Measurements from ENCODE around the gene STBD1. TPM values are rescaled to one million over a fixed set of nuclear protein-coding genes. Genes with fewer than 3 reads are reported as not detected.

STBD1 gene
- total RNA-seq, 4 donors from 2014 or later, result 14.8 to 30.2 (median 17.7) TPM

- TF ChIP-seq CTCF (IDR thresholded peaks at IDR 0.05) (no peak), POLR2AphosphoS5 (IDR thresholded peaks at IDR 0.05) (no peak), EP300 (IDR thresholded peaks at IDR 0.05) (no peak), POLR2A (IDR thresholded peaks at IDR 0.05; ENCODE audit: low read depth) (no peak)
- intact Hi-C loops (cut with DNase I), result no loop called here
- no peak overlapping the region for H3K27ac ChIP-seq (replicated peaks in 1 of 4)
- no peaks in the 10 kb centered on the region for H3K4me1 ChIP-seq
- no peaks in the 10 kb centered on the region for H3K36me3 ChIP-seq
- H3K9me3 ChIP-seq, result no peaks in the 10 kb centered on the region
- no peaks in the 10 kb centered on the region for H3K27me3 ChIP-seq
- DNase-seq (ENCODE audit: extremely low spot score), result no peak
- H3K4me3 ChIP-seq, result no peak overlapping the region
These were observed 34.5 kb upstream of the STBD1 start for GRCh38 chr4:76272073-76272472.

GRCh38 chr4:76272582-76272981, 34.0 kb upstream of the STBD1 start:
- Histone ChIP-seq H3K4me1 (no peaks in the 10 kb centered on the region), H3K27ac (replicated peaks in 1 of 4) (no peak overlapping the region), H3K9me3 (no peaks in the 10 kb centered on the region), H3K36me3 (no peaks in the 10 kb centered on the region), H3K27me3 (no peaks in the 10 kb centered on the region), H3K4me3 (no peak overlapping the region)
- intact Hi-C loops (cut with DNase I), result no loop called here
- TF ChIP-seq POLR2AphosphoS5 (IDR thresholded peaks at IDR 0.05) (no peak), CTCF (IDR thresholded peaks at IDR 0.05) (no peak), POLR2A (IDR thresholded peaks at IDR 0.05; ENCODE audit: low read depth) (no peak), EP300 (IDR thresholded peaks at IDR 0.05) (no peak)
- no peak for DNase-seq (ENCODE audit: extremely low spot score)
- WGBS, result 38% methylated on average over 1 of the region's 1 CpG

- Histone ChIP-seq H3K27ac (replicated peaks in 1 of 4) (no peak overlapping the region), H3K27me3 (no peaks in the 10 kb centered on the region), H3K4me3 (no peak overlapping the region), H3K9me3 (no peaks in the 10 kb centered on the region), H3K4me1 (no peaks in the 10 kb centered on the region), H3K36me3 (no peaks in the 10 kb centered on the region)
- WGBS, result 81% methylated on average over 5 of the region's 5 CpGs
- TF ChIP-seq POLR2A (IDR thresholded peaks at IDR 0.05; ENCODE audit: low read depth), result no peak
- TF ChIP-seq CTCF (IDR thresholded peaks at IDR 0.05), result no peak
- TF ChIP-seq EP300 (IDR thresholded peaks at IDR 0.05), result no peak
- TF ChIP-seq POLR2AphosphoS5 (IDR thresholded peaks at IDR 0.05), result no peak
- no peak for DNase-seq (ENCODE audit: extremely low spot score)
- intact Hi-C loops (cut with DNase I), result no loop called here
These were observed 33.5 kb upstream of the STBD1 start for GRCh38 chr4:76272999-76273398.

- no peak for DNase-seq (ENCODE audit: extremely low spot score)
- Histone ChIP-seq H3K4me1 (no peaks in the 10 kb centered on the region), H3K27ac (replicated peaks in 1 of 4) (no peak overlapping the region), H3K27me3 (no peaks in the 10 kb centered on the region), H3K36me3 (no peaks in the 10 kb centered on the region), H3K4me3 (no peak overlapping the region), H3K9me3 (no peaks in the 10 kb centered on the region)
- 78% methylated on average over 3 of the region's 3 CpGs for WGBS
- TF ChIP-seq CTCF (IDR thresholded peaks at IDR 0.05), result no peak
- intact Hi-C loops (cut with DNase I), result no loop called here
These were observed 30.9 kb upstream of the STBD1 start for GRCh38 chr4:76275486-76276124.

GRCh38 chr4:76276813-76277212, 29.7 kb upstream of the STBD1 start:
- 86% methylated on average over 9 of the region's 9 CpGs for WGBS
- Histone ChIP-seq H3K9me3 (no peaks in the 10 kb centered on the region), H3K4me3 (no peak overlapping the region), H3K27ac (replicated peaks in 1 of 4) (no peak overlapping the region), H3K4me1 (no peaks in the 10 kb centered on the region), H3K36me3 (no peaks in the 10 kb centered on the region), H3K27me3 (no peaks in the 10 kb centered on the region)
- intact Hi-C loops (cut with DNase I), result no loop called here
- no peak for DNase-seq (ENCODE audit: extremely low spot score)
- TF ChIP-seq POLR2AphosphoS5 (IDR thresholded peaks at IDR 0.05), result no peak
- TF ChIP-seq EP300 (IDR thresholded peaks at IDR 0.05), result no peak
- no peak for TF ChIP-seq CTCF (IDR thresholded peaks at IDR 0.05)
- no peak for TF ChIP-seq POLR2A (IDR thresholded peaks at IDR 0.05; ENCODE audit: low read depth)
